Body of pancreas (tissue), 4 donors: ENCODE data around the gene MED13L. TPM values are rescaled to one million over a fixed set of nuclear protein-coding genes. Genes with fewer than 3 reads are reported as not detected.

Source experiments
- ATAC-seq: fragments of 150-250 bp; one replicate; pipeline ENCODE4 v1.9.1; 2016
- DNase-seq, 4 donors: peaks; one replicate each; pipeline ENCODE4 v3.0.0-alpha.2; 2019
- H3K27ac ChIP-seq, 4 donors: fragments of 200-600 bp; sonication (generic); 1 replicate in 3 of 4; 2 replicates in 1 of 4; pipeline versions ENCODE4 v1.5.1 to v1.6.1; 2016 to 2019; ENCODE audit warnings: mild to moderate bottlenecking in 1 of 4, mixed read lengths in 1 of 4, moderate library complexity in 1 of 4
- H3K27me3 ChIP-seq, 2 donors: fragments of 200-600 bp; sonication (generic); one replicate each; pipeline ENCODE4 v1.6.0; 2016; ENCODE audit warnings: mild to moderate bottlenecking in 1 of 2
- H3K36me3 ChIP-seq, 2 donors: fragments of 200-600 bp; sonication (generic); replicated peaks in 1 of 2; 2 replicates each; pipeline ENCODE4 v1.5.1; 2016; ENCODE audit warnings: low read depth in 2 of 2; ENCODE audit not compliant: insufficient read depth in 1 of 2
- H3K4me1 ChIP-seq: fragments of 200-600 bp; sonication (generic); one replicate; pipeline ENCODE4 v1.6.0; 2016
- H3K4me3 ChIP-seq, 2 donors: fragments of 200-600 bp; sonication (generic); 1 replicate in 1 of 2; 2 replicates in 1 of 2; pipeline ENCODE4 v1.5.1; 2016 to 2019
- H3K9me3 ChIP-seq, 3 donors: fragments of 200-600 bp; sonication (generic); 1 replicate in 2 of 3; 2 replicates in 1 of 3; pipeline ENCODE4 v1.5.1; 2016
- POLR2A ChIP-seq, 3 donors: fragments of 450-650 bp; IDR thresholded peaks; one replicate each; pipeline ENCODE4 v1.6.1; 2016; ENCODE audit warnings: antibody characterized with exemption in 3 of 3, mild to moderate bottlenecking in 2 of 3
- WGBS, 2 donors: methylation state at CpG; one replicate each; pipeline ENCODE4 v1.1.5; 2017; 5-methylcytosine and 5-hydroxymethylcytosine counted together
- intact Hi-C: fragments of 100-400 bp; cut with DNase I; formaldehyde crosslinking; loops from one replicate; pipeline ENCODE4 v1.15.1; 2023
- total RNA-seq, 2 donors: library from RNA; depleted of rRNA; stranded (reverse); fragments of >200 nt; gene quantifications; one replicate each; pipeline ENCODE4 v1.1.0, GENCODE V29; 2016
- TF ChIP-seq, protein P1 (sequence below), 7 experiments: fragments of 450-650 bp in 4 of 7; fragments of 200-600 bp in 3 of 7; sonication (generic) in 3 of 7; IDR thresholded peaks; one replicate each; pipeline ENCODE4 v1.5.1; 2016 to 2019; ENCODE audit warnings: antibody characterized with exemption in 7 of 7

Gene MED13L
- total RNA-seq, 2 donors from 2014 or later: 65.9 to 72.6 TPM

DNA sequence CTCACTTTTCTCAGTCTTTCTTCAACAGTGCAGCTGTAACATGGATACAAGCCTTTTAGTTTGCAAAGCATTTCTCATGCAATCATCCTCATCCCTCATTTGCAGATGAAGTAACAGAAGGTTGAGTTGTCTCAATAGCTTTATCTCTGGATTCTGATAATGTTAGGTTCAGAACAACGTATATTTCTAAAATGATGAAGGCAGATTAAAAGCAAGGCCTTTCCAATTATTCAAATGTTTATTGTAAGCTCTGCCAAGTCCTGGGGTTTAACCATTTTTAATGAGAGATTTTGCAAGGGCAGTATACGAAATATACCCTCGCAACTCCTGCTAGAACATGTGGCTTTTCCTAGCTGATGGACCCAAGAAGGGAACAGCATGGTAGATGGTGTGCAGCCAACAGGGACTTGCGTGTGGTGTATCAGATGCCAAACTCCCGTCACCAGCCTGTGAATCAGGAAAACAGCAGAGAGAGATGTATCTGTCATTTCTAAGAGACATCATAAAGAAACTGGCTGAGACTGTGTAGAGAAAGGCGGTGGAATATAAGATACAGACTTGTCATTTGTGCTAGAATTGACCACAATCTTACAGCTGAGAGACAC, 319.7 kb downstream of the MED13L start:
- TF ChIP-seq, protein P1, sequence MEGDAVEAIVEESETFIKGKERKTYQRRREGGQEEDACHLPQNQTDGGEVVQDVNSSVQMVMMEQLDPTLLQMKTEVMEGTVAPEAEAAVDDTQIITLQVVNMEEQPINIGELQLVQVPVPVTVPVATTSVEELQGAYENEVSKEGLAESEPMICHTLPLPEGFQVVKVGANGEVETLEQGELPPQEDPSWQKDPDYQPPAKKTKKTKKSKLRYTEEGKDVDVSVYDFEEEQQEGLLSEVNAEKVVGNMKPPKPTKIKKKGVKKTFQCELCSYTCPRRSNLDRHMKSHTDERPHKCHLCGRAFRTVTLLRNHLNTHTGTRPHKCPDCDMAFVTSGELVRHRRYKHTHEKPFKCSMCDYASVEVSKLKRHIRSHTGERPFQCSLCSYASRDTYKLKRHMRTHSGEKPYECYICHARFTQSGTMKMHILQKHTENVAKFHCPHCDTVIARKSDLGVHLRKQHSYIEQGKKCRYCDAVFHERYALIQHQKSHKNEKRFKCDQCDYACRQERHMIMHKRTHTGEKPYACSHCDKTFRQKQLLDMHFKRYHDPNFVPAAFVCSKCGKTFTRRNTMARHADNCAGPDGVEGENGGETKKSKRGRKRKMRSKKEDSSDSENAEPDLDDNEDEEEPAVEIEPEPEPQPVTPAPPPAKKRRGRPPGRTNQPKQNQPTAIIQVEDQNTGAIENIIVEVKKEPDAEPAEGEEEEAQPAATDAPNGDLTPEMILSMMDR (IDR thresholded peaks at IDR 0.05): no peak
- TF ChIP-seq POLR2A (IDR thresholded peaks at IDR 0.05): no peak
- Histone ChIP-seq H3K36me3 (peaks cover 0 to 24% of the 10 kb centered on the region in 2 donors), H3K4me3 (no peak overlapping the region), H3K9me3 (no peaks in the 10 kb centered on the region), H3K4me1 (no peaks in the 10 kb centered on the region), H3K27me3 (no peaks in the 10 kb centered on the region), H3K27ac (no peak overlapping the region)
- WGBS, 2 donors: 81 to 82% methylated on average over 6 of the region's 6 CpGs
- intact Hi-C loops: no loop called here
- no peak for ATAC-seq
- no peak for DNase-seq

DNA sequence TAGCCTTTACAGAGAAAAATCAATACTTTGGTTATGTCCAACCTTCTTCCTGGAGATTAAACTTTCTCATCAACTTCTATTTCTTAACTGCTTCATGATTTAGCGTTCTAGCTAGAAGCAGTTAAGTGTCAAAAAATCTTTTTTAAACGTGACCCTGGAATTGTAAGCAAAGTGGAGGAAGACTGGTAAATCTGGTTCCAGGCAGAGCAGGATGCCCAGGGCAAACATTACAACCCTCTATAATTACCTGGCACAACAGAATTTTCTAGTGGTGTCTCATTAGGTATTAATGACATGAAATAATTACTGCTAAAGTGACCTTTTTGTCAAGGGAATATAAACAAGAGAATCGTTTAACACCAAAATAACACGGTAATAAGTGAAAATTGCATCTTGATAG, 320.8 kb downstream of the MED13L start:
- H3K4me1 ChIP-seq: no peaks in the 10 kb centered on the region
- 59 to 61% methylated on average over 4 of the region's 4 CpGs for WGBS, 2 donors
- no peak overlapping the region for H3K4me3 ChIP-seq
- ATAC-seq (no peak), DNase-seq (no peak)
- H3K27me3 ChIP-seq: no peaks in the 10 kb centered on the region
- no peak for TF ChIP-seq POLR2A (IDR thresholded peaks at IDR 0.05)
- TF ChIP-seq, protein P1 (IDR thresholded peaks at IDR 0.05): no peak
- no peak overlapping the region for H3K27ac ChIP-seq
- no peaks in the 10 kb centered on the region for H3K9me3 ChIP-seq
- intact Hi-C loops: no loop called here
- peaks cover 0 to 17% of the 10 kb centered on the region in 2 donors for H3K36me3 ChIP-seq

DNA sequence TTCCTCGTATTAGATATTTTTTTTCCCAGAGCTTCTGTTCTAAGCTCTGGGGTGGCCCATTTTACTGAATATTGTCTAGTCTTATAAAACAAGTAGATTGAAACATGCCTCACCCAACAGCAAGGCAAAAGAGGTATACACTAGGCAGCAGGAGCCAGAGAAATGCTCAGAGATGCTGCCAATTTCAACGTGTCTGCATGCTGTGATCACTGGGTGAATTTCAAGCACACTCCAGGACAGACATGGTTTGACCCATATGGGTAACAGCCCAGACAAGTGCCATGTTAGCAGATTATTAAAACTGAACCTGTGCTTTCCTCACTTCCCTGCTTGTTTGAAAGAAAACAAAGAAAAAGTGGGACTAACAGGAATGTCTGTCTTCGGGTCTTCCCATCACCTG, 321.3 kb downstream of the MED13L start:
- H3K4me3 ChIP-seq: no peak overlapping the region
- H3K27me3 ChIP-seq: no peaks in the 10 kb centered on the region
- no peak overlapping the region for H3K27ac ChIP-seq
- no peak for TF ChIP-seq POLR2A (IDR thresholded peaks at IDR 0.05)
- TF ChIP-seq, protein P1 (IDR thresholded peaks at IDR 0.05): no peak
- H3K36me3 ChIP-seq: peaks cover 0 to 14% of the 10 kb centered on the region in 2 donors
- no peak for DNase-seq
- no peak for ATAC-seq
- intact Hi-C loops: no loop called here
- H3K4me1 ChIP-seq: no peaks in the 10 kb centered on the region
- 45 to 54% methylated on average over 3 of the region's 3 CpGs for WGBS, 2 donors
- no peaks in the 10 kb centered on the region for H3K9me3 ChIP-seq

DNA sequence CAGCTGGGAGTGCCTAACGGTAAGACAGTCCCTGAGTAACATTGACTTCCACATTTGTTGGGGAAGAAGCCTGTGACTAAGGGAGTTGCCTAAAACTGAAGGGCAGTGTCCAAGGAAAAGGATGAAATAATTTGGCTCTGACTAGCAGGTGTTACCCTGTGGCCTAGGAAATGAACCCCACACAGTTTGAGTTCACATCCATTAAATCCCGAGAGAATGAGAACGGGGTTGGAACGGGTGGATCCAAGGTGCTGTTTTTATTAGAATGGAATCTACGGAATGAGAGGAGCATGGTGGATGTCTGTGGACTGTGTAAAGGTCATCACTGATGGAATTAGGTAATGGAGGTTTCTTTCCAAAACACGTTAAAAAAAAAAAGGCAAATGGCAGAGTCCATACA, 324.0 kb downstream of the MED13L start:
- H3K4me1 ChIP-seq: no peaks in the 10 kb centered on the region
- H3K27ac ChIP-seq: no peak overlapping the region
- 83 to 86% methylated on average over 6 of the region's 6 CpGs for WGBS, 2 donors
- no peak for ATAC-seq
- H3K36me3 ChIP-seq: peaks cover 0 to 3% of the 10 kb centered on the region in 2 donors
- no peaks in the 10 kb centered on the region for H3K9me3 ChIP-seq
- intact Hi-C loops: no loop called here
- H3K4me3 ChIP-seq: no peak overlapping the region
- H3K27me3 ChIP-seq: no peaks in the 10 kb centered on the region
- TF ChIP-seq, protein P1 (IDR thresholded peaks at IDR 0.05): no peak
- no peak for TF ChIP-seq POLR2A (IDR thresholded peaks at IDR 0.05)
- no peak for DNase-seq

DNA sequence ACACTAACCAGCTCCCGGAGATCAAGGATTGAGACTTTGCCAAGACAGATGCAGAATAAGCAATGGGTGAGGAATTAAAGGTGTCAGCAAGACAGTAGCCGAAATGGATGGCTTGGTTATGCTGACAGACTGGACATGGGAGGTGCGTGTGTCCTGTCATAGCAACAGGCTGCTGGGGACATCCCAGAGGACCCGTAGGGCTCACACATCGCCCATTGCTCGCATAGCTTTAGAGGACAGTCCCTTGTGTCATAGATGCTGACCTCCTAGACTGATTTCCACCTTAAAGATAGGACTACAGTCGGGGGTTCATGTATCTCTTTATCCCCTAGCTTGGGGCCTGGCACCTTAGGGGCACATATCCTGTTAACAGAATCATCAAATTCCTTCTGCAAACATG, 324.5 kb downstream of the MED13L start:
- ATAC-seq: no peak
- TF ChIP-seq, protein P1 (IDR thresholded peaks at IDR 0.05): no peak
- TF ChIP-seq POLR2A (IDR thresholded peaks at IDR 0.05): no peak
- Histone ChIP-seq H3K9me3 (no peaks in the 10 kb centered on the region), H3K4me1 (no peaks in the 10 kb centered on the region), H3K4me3 (no peak overlapping the region), H3K27ac (no peak overlapping the region), H3K27me3 (no peaks in the 10 kb centered on the region), H3K36me3 (peaks cover 0 to 3% of the 10 kb centered on the region in 2 donors)
- WGBS, 2 donors: 91 to 93% methylated on average over 7 of the region's 7 CpGs
- intact Hi-C loops: no loop called here
- no peak for DNase-seq
